A549 (cell line): Measurements from ENCODE around the gene PPP1R1B. TPM values are rescaled to one million over a fixed set of nuclear protein-coding genes. Genes with fewer than 3 reads are reported as not detected.

Source experiments
- ATAC-seq, 2 experiments: fragments of 200-7000 bp in 1 of 2; fragments of >200 bp in 1 of 2; cut with Nextera tagmentation in 1 of 2; cut with Tn5 transposase in 1 of 2; 3 replicates each; pipeline versions ENCODE4 v1.8.0 to v1.9.1; 2018 to 2020; ENCODE audit warnings: mild to moderate bottlenecking in 1 of 2, moderate library complexity in 1 of 2
- CTCF ChIA-PET: fragments of 300-600 bp; sonication (Branson Sonifier 250); formaldehyde crosslinking; extraction: SDS; loops from one replicate; lab custom pipeline; 2021; ENCODE audit warnings: antibody characterized with exemption, inconsistent platforms; lab: Yijun Ruan, JAX
- POLR2A ChIA-PET: fragments of 350-600 bp; formaldehyde crosslinking; extraction: SDS; loops from one replicate; lab custom pipeline; 2021; ENCODE audit warnings: antibody characterized with exemption, inconsistent platforms; lab: Yijun Ruan, JAX
- DNase-seq, 2 experiments: peaks; one replicate each; pipeline versions ENCODE4 v3.0.0 to v3.0.0-alpha.2; 2011 to 2016; ENCODE audit warnings: low read depth in 1 of 2, low spot score in 1 of 2
- FAIRE-seq: peaks from 2 replicates; lab custom pipeline; 2011; peaks lifted over from hg19 to GRCh38; lab: Jason Lieb, UNC
- H3K27ac ChIP-seq, 2 experiments: fragments of >200 bp; sonication (Bioruptor Twin); formaldehyde crosslinking; 3 replicates each; pipeline ENCODE4 v1.5.1; 2016 to 2017
- H3K4me1 ChIP-seq: fragments of >200 bp; sonication (Bioruptor Twin); formaldehyde crosslinking; 3 replicates; pipeline ENCODE4 v1.6.1; 2016
- H3K4me2 ChIP-seq: fragments of >200 bp; sonication (Bioruptor Twin); formaldehyde crosslinking; 3 replicates; pipeline ENCODE4 v1.6.1; 2016
- H3K4me3 ChIP-seq: fragments of >200 bp; sonication (Bioruptor Twin); formaldehyde crosslinking; 3 replicates; pipeline ENCODE4 v1.5.1; 2016
- H3K9me3 ChIP-seq: fragments of >200 bp; sonication (Bioruptor Twin); formaldehyde crosslinking; 3 replicates; pipeline ENCODE4 v1.6.1; 2016
- CBX2 ChIP-seq: fragments of 200-600 bp; sonication (generic); IDR thresholded peaks from 2 replicates; pipeline ENCODE4 v1.6.1; 2016; ENCODE audit warnings: low read depth, mild to moderate bottlenecking, borderline replicate concordance
- CBX8 ChIP-seq: fragments of 200-600 bp; sonication (generic); IDR thresholded peaks from 2 replicates; pipeline ENCODE4 v1.6.1; 2016
- CHD2 ChIP-seq: fragments of 150-350 bp; IDR thresholded peaks from 2 replicates; pipeline ENCODE4 v1.6.1; 2014; ENCODE audit warnings: low read length; ENCODE audit not compliant: partially characterized antibody
- EHF ChIP-seq: fragments of 250-450 bp; sonication (Bioruptor Pico); IDR thresholded peaks from 2 replicates; pipeline ENCODE4 v1.5.0; 2020; ENCODE audit warnings: mild to moderate bottlenecking
- ESRRA ChIP-seq: fragments of 150-350 bp; IDR thresholded peaks from 2 replicates; pipeline ENCODE4 v1.6.1; 2014; ENCODE audit warnings: mild to moderate bottlenecking, low read length, borderline replicate concordance
- FOSL2 ChIP-seq, 2 experiments: fragments of 450-650 bp in 1 of 2; fragments of >200 bp in 1 of 2; sonication (Bioruptor Twin) in 1 of 2; formaldehyde crosslinking; IDR thresholded peaks; 2 replicates each; pipeline versions ENCODE4 v1.5.0 to v1.6.1; 2016 to 2020; ENCODE audit warnings: mild to moderate bottlenecking in 1 of 2, moderate library complexity in 1 of 2
- FOXS1 ChIP-seq: fragments of 250-450 bp; sonication (Bioruptor Pico); IDR thresholded peaks from 2 replicates; pipeline ENCODE4 v1.5.0; 2020; ENCODE audit warnings: mild to moderate bottlenecking, moderate library complexity
- HOXB5 ChIP-seq: fragments of 250-450 bp; sonication (Bioruptor Pico); IDR thresholded peaks from 2 replicates; pipeline ENCODE4 v1.5.0; 2020; ENCODE audit warnings: mild to moderate bottlenecking, moderate library complexity
- JUN ChIP-seq, 2 experiments: fragments of >200 bp; sonication (Bioruptor Twin); formaldehyde crosslinking; IDR thresholded peaks; 2 replicates in 1 of 2; 3 replicates in 1 of 2; pipeline ENCODE4 v1.6.1; 2016 to 2017
- KDM1A ChIP-seq: fragments of 200-600 bp; sonication (generic); IDR thresholded peaks from 2 replicates; pipeline ENCODE4 v1.6.1; 2016; ENCODE audit warnings: low read depth, mild to moderate bottlenecking
- KDM5A ChIP-seq: fragments of 200-600 bp; sonication (generic); IDR thresholded peaks from 2 replicates; pipeline ENCODE4 v1.6.1; 2016; ENCODE audit warnings: antibody characterized with exemption, mild to moderate bottlenecking
- MAFK ChIP-seq: fragments of 450-650 bp; IDR thresholded peaks from 2 replicates; pipeline ENCODE4 v1.6.1; 2014; ENCODE audit not compliant: partially characterized antibody
- MAZ ChIP-seq: fragments of 150-350 bp; IDR thresholded peaks from 2 replicates; pipeline ENCODE4 v1.6.1; 2014; ENCODE audit warnings: antibody characterized with exemption, low read depth, low read length, borderline replicate concordance
- NFE2L2 ChIP-seq: fragments of 150-350 bp; conservative IDR thresholded peaks from 2 replicates; pipeline ENCODE4 v1.6.1; 2014; ENCODE audit warnings: low read length
- PHF8 ChIP-seq: fragments of 200-600 bp; sonication (generic); IDR thresholded peaks from 2 replicates; pipeline ENCODE4 v1.6.1; 2016; ENCODE audit warnings: low read depth, mild to moderate bottlenecking, antibody characterized with exemption, moderate library complexity, borderline replicate concordance
- RAD21 ChIP-seq, 2 experiments: fragments of >200 bp in 1 of 2; sonication (Bioruptor Twin) in 1 of 2; formaldehyde crosslinking in 1 of 2; IDR thresholded peaks in 1 of 2; conservative IDR thresholded peaks in 1 of 2; 2 replicates in 1 of 2; 3 replicates in 1 of 2; pipeline ENCODE4 v1.6.1; 2012 to 2018; ENCODE audit warnings: inconsistent platforms in 1 of 2
- RCOR1 ChIP-seq: fragments of 150-350 bp; IDR thresholded peaks from 2 replicates; pipeline ENCODE4 v1.6.1; 2014; ENCODE audit warnings: antibody characterized with exemption, low read length, low read depth
- RFX5 ChIP-seq: fragments of 450-650 bp; IDR thresholded peaks from 2 replicates; pipeline ENCODE4 v1.7.1; 2014; ENCODE audit warnings: antibody characterized with exemption, mild to moderate bottlenecking, moderate library complexity
- SMC3 ChIP-seq: fragments of >200 bp; sonication (Bioruptor Twin); formaldehyde crosslinking; IDR thresholded peaks from 3 replicates; pipeline ENCODE4 v1.6.1; 2018; ENCODE audit warnings: inconsistent platforms
- TFCP2L1 ChIP-seq: fragments of 250-450 bp; sonication (Bioruptor Pico); IDR thresholded peaks from 2 replicates; pipeline ENCODE4 v1.5.0; 2021; ENCODE audit warnings: mild to moderate bottlenecking
- TP53 ChIP-seq: fragments of 250-450 bp; sonication (Bioruptor Pico); IDR thresholded peaks from 2 replicates; pipeline ENCODE4 v1.5.0; 2021; ENCODE audit warnings: mild to moderate bottlenecking, moderate library complexity
- ZC3H11A ChIP-seq: fragments of 450-650 bp; IDR thresholded peaks from 2 replicates; pipeline ENCODE4 v1.6.1; 2014; ENCODE audit warnings: antibody characterized with exemption, mild to moderate bottlenecking
- ZNF302 ChIP-seq: fragments of 250-450 bp; sonication (Bioruptor Pico); IDR thresholded peaks from 2 replicates; pipeline ENCODE4 v1.9.0; 2021; ENCODE audit warnings: inconsistent platforms, mild to moderate bottlenecking, moderate library complexity
- WGBS: methylation state at CpG from one replicate; pipeline ENCODE4 v1.1.6; 2017; ENCODE audit errors: missing lambda C conversion rate; 5-methylcytosine and 5-hydroxymethylcytosine counted together
- polyA plus RNA-seq, 4 experiments: library from polyadenylated mRNA; depleted of rRNA in 3 of 4; stranded (reverse); fragments of >200 nt; fragmentation: RNase III in 1 of 4; extraction: RNeasy Plus Mini Kit Qiagen cat#74134 plus additional on column Dnase treatment in 1 of 4; gene quantifications; 2 replicates in 3 of 4; 3 replicates in 1 of 4; pipeline ENCODE4 v1.2.3, GENCODE V29; 2011 to 2017
- TF ChIP-seq, protein P1 (sequence below): fragments of 250-450 bp; sonication (Bioruptor Pico); IDR thresholded peaks from 2 replicates; pipeline ENCODE4 v1.5.0; 2021; ENCODE audit warnings: mild to moderate bottlenecking, moderate library complexity, borderline replicate concordance
- TF ChIP-seq, protein P2 (sequence below): fragments of 150-350 bp; IDR thresholded peaks from 2 replicates; pipeline ENCODE4 v1.6.1; 2014; ENCODE audit warnings: low read depth, mild to moderate bottlenecking, low read length
- TF ChIP-seq, protein P3 (sequence below): fragments of 250-450 bp; sonication (Bioruptor Pico); IDR thresholded peaks from 2 replicates; pipeline ENCODE4 v1.5.0; 2020; ENCODE audit warnings: low read depth, mild to moderate bottlenecking, moderate library complexity
- TF ChIP-seq, protein P4 (sequence below): fragments of >200 bp; sonication (Bioruptor Twin); formaldehyde crosslinking; IDR thresholded peaks from 3 replicates; pipeline ENCODE4 v1.5.1; 2016
- TF ChIP-seq, protein P5 (sequence below): IDR thresholded peaks from 2 replicates; pipeline ENCODE4 v1.6.1; 2012; ENCODE audit warnings: low read depth, borderline replicate concordance

Gene PPP1R1B
- polyA plus RNA-seq, 2 of the 4 experiments (the other 2 are of a cell fraction), result 0.10 TPM; not detected in 1

DNA sequence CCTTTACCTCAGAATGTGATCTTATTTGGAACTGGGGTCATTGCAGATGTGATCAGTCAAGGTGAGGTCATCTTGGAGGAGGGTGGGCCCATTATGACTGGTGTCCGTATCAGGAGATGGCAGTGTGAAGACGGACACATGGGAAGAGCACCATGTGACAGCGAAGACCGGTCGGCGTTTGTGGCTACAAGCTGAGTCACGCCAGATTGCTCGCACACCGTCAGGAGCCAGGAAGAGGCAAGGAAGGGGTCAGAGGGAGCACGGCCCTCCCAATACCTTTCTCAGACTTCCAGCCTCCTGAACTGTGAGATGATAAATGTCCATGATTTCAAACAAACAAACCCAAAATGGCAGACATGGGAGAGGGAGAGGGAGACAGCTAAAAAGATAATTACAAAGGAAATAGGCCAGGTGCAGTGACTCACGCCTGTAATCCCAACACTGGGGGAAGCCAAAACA is 23.4 kb downstream of the PPP1R1B start:
- no peak for DNase-seq
- Histone ChIP-seq H3K4me1 (no peaks in the 10 kb centered on the region; the same call in 2 of the 3 replicates), H3K9me3 (no peaks in the 10 kb centered on the region), H3K4me3 (no peak overlapping the region), H3K27ac (no peak overlapping the region), H3K4me2 (no peak overlapping the region)
- ATAC-seq, result no peak
- TF ChIP-seq, protein P1, sequence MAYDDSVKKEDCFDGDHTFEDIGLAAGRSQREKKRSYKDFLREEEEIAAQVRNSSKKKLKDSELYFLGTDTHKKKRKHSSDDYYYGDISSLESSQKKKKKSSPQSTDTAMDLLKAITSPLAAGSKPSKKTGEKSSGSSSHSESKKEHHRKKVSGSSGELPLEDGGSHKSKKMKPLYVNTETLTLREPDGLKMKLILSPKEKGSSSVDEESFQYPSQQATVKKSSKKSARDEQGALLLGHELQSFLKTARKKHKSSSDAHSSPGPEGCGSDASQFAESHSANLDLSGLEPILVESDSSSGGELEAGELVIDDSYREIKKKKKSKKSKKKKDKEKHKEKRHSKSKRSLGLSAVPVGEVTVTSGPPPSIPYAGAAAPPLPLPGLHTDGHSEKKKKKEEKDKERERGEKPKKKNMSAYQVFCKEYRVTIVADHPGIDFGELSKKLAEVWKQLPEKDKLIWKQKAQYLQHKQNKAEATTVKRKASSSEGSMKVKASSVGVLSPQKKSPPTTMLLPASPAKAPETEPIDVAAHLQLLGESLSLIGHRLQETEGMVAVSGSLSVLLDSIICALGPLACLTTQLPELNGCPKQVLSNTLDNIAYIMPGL, result no peak
- no peak for TF ChIP-seq RFX5
- no peak for TF ChIP-seq KDM5A
- TF ChIP-seq FOSL2 (IDR thresholded peaks at IDR 0.05), result no peak
- TF ChIP-seq FOSL2 (CRISPR knock-in tag; IDR thresholded peaks at IDR 0.05), result no peak
- no peak for TF ChIP-seq RAD21 (conservative IDR thresholded peaks at IDR 0.05 in 1 of 2, IDR thresholded peaks at IDR 0.05 in 1 of 2)
- no peak for TF ChIP-seq CBX2
- TF ChIP-seq ZNF302, result no peak
- TF ChIP-seq, protein P2, sequence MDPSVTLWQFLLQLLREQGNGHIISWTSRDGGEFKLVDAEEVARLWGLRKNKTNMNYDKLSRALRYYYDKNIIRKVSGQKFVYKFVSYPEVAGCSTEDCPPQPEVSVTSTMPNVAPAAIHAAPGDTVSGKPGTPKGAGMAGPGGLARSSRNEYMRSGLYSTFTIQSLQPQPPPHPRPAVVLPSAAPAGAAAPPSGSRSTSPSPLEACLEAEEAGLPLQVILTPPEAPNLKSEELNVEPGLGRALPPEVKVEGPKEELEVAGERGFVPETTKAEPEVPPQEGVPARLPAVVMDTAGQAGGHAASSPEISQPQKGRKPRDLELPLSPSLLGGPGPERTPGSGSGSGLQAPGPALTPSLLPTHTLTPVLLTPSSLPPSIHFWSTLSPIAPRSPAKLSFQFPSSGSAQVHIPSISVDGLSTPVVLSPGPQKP, result no peak
- TF ChIP-seq, protein P3, sequence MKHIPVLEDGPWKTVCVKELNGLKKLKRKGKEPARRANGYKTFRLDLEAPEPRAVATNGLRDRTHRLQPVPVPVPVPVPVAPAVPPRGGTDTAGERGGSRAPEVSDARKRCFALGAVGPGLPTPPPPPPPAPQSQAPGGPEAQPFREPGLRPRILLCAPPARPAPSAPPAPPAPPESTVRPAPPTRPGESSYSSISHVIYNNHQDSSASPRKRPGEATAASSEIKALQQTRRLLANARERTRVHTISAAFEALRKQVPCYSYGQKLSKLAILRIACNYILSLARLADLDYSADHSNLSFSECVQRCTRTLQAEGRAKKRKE, result no peak
- no peak for TF ChIP-seq CHD2
- no peak for TF ChIP-seq KDM1A
- TF ChIP-seq SMC3, result no peak
- TF ChIP-seq ZC3H11A, result no peak
- ChIA-PET CTCF (interaction anchor here (1.6 to 48.4 kb wide), 4 partner anchors 33 to 102 kb away, joined by 7 to 1581 read pairs (median 700); partner anchors contain the start of genes ERBB2, MIEN1, NEUROD2 and PGAP3), POLR2A (interaction anchor here (0.6 kb wide), 1 partner anchor 31 kb away, joined by 3 read pairs; no protein-coding TSS in a partner anchor)
- no peak for FAIRE-seq
- WGBS, result 91% methylated on average over 11 of the region's 11 CpGs

DNA sequence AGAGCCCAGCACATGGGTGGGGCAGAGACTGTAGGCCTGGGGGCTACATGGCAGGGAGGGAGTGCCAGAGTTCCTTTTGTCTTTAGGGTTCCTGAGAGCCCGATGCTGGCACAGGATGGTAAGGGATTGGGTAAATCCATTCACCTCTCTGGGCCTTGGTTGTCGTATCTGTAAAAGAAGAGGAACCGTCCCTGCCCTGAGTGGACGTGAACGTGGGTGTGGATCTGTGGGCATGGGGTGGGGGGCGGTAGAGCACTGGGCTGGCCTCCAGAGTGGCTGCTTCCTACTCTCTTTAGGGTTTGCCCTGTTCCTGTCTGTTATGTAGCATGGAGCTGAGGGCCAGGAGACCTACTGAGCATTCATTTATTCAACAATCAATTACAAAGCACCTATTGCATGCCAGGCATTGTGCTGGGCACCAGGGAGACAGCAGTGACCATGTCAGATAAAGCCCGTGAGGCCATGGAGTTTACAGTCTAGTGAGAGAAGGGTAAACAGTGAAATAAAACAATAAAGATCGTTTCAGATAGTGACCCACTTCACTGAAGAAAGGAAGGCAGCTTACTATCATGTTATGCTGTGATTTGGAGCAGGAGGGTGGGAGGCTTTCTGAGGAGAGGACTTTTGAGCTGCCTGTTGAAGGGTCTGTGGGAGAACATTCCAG is 25.3 kb downstream of the PPP1R1B start:
- Histone ChIP-seq H3K9me3 (no peaks in the 10 kb centered on the region), H3K27ac (no peak overlapping the region), H3K4me3 (no peak overlapping the region), H3K4me2 (no peak overlapping the region), H3K4me1 (no peaks in the 10 kb centered on the region)
- ATAC-seq (no peak), DNase-seq (no peak), FAIRE-seq (no peak)
- CTCF ChIA-PET, result interaction anchor here (1.0 to 48.4 kb wide), 7 partner anchors 32 to 104 kb away, joined by 3 to 1581 read pairs (median 8); partner anchors contain the start of genes ERBB2, MIEN1, NEUROD2 and PGAP3
- WGBS, result 76% methylated on average over 8 of the region's 8 CpGs
- POLR2A ChIA-PET, result interaction anchor here (0.5 to 1.2 kb wide), 3 partner anchors 17 to 102 kb away, joined by 3 to 4 read pairs (median 3); partner anchors contain the start of gene ERBB2
- TF ChIP-seq TP53 (CRISPR knock-in tag) (no peak), CBX8 (no peak), SMC3 (no peak), JUN (IDR thresholded peaks at IDR 0.05) (no peak), MAZ (no peak), FOXS1 (CRISPR knock-in tag) (no peak), TFCP2L1 (CRISPR knock-in tag) (no peak), RCOR1 (no peak), MAFK (no peak), ESRRA (no peak), RAD21 (conservative IDR thresholded peaks at IDR 0.05 in 1 of 2, IDR thresholded peaks at IDR 0.05 in 1 of 2) (no peak), ZNF302 (no peak), EHF (CRISPR knock-in tag) (no peak), PHF8 (no peak), NFE2L2 (no peak), HOXB5 (CRISPR knock-in tag) (no peak)
- TF ChIP-seq, protein P1, result no peak
- TF ChIP-seq, protein P4, sequence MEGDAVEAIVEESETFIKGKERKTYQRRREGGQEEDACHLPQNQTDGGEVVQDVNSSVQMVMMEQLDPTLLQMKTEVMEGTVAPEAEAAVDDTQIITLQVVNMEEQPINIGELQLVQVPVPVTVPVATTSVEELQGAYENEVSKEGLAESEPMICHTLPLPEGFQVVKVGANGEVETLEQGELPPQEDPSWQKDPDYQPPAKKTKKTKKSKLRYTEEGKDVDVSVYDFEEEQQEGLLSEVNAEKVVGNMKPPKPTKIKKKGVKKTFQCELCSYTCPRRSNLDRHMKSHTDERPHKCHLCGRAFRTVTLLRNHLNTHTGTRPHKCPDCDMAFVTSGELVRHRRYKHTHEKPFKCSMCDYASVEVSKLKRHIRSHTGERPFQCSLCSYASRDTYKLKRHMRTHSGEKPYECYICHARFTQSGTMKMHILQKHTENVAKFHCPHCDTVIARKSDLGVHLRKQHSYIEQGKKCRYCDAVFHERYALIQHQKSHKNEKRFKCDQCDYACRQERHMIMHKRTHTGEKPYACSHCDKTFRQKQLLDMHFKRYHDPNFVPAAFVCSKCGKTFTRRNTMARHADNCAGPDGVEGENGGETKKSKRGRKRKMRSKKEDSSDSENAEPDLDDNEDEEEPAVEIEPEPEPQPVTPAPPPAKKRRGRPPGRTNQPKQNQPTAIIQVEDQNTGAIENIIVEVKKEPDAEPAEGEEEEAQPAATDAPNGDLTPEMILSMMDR, result no peak
- TF ChIP-seq, protein P5, sequence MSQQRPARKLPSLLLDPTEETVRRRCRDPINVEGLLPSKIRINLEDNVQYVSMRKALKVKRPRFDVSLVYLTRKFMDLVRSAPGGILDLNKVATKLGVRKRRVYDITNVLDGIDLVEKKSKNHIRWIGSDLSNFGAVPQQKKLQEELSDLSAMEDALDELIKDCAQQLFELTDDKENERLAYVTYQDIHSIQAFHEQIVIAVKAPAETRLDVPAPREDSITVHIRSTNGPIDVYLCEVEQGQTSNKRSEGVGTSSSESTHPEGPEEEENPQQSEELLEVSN, result no peak
